22Rv1 (cell line): ENCODE results near the gene CNTFR.

Experiments
- CTCF ChIP-seq: fragments of 450-650 bp; IDR thresholded peaks from 2 replicates; pipeline ENCODE4 v1.5.1; 2017; ENCODE audit warnings: mild to moderate bottlenecking
- ZFX ChIP-seq: fragments of 450-650 bp; IDR thresholded peaks from 2 replicates; pipeline ENCODE4 v1.6.1; 2017; ENCODE audit warnings: antibody characterized with exemption, borderline replicate concordance

DNA sequence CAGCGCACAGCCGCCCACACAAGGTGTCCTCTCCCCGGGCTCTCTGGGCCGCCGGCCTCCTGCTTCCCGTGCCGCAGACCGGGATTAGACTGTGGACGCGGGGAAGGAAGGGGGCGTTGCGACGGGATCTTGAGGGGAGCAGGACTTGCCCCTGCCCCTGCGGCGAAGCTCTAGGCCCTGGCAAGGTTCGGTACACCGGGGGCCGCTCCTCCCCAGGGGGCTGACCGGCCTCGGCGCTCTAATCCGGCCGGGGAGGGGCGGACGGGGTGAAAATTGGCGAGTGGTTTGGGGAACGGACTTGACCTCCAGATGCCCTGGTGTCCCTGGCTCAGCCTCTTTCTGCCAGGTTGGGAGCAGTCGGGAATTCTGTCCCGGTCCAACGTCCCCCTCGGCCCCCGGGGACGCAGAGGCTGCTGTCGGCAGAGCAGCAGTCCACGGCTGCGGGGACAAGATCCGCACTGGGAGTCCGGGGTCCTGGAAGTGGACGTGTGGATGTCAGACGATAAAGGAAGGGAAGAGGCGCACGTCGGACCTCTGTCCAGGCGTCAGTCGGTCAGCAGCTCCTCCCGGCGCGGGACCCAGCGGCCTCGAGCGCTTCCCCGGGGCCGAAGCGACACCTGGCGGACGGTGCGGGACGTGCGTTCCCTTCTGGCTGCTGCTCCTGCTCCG lies 1.9 kb upstream of the CNTFR start:
- TF ChIP-seq CTCF (peak; percentile 99), ZFX (no peak)
